Smooth muscle cell (in vitro differentiated cells): ENCODE results near the gene OPRL1. TPM values are rescaled to one million over a fixed set of nuclear protein-coding genes. Genes with fewer than 3 reads are reported as not detected.

ENCODE experiments used
- DNase-seq: peaks from one replicate; lab custom pipeline; 2025; ENCODE audit not compliant: unreplicated experiment; lab: John Stamatoyannopoulos, UW
- H2AFZ ChIP-seq: fragments of 200-600 bp; sonication (generic); 2 replicates; pipeline ENCODE4 v1.6.0; 2016; ENCODE audit warnings: antibody characterized with exemption, low read depth, mild to moderate bottlenecking
- H3F3A ChIP-seq: fragments of 200-600 bp; sonication (generic); 2 replicates; pipeline ENCODE4 v1.6.0; 2017; ENCODE audit warnings: antibody characterized with exemption, low read depth
- H3K27ac ChIP-seq: fragments of 200-600 bp; sonication (generic); 2 replicates; pipeline ENCODE4 v1.5.1; 2016; ENCODE audit warnings: low read depth, mild to moderate bottlenecking
- H3K27me3 ChIP-seq: fragments of 200-600 bp; sonication (generic); 2 replicates; pipeline ENCODE4 v1.6.1; 2016; ENCODE audit warnings: low read depth, mild to moderate bottlenecking
- H3K36me3 ChIP-seq: fragments of 200-600 bp; sonication (generic); 2 replicates; pipeline ENCODE4 v1.5.1; 2016; ENCODE audit warnings: low read depth
- H3K4me1 ChIP-seq: fragments of 200-600 bp; sonication (generic); 2 replicates; pipeline ENCODE4 v1.5.1; 2016; ENCODE audit warnings: low read depth
- H3K4me2 ChIP-seq: fragments of 200-600 bp; sonication (generic); 2 replicates; pipeline ENCODE4 v1.6.0; 2016; ENCODE audit warnings: mild to moderate bottlenecking
- H3K4me3 ChIP-seq: fragments of 200-600 bp; sonication (generic); 2 replicates; pipeline ENCODE4 v1.5.1; 2016; ENCODE audit warnings: mild to moderate bottlenecking
- H3K79me2 ChIP-seq: fragments of 200-600 bp; sonication (generic); 2 replicates; pipeline ENCODE4 v1.6.0; 2016; ENCODE audit warnings: low read depth, mild to moderate bottlenecking
- H3K9ac ChIP-seq: fragments of 200-600 bp; sonication (generic); 2 replicates; pipeline ENCODE4 v1.6.0; 2016; ENCODE audit warnings: low read depth
- H3K9me3 ChIP-seq: fragments of 200-600 bp; sonication (generic); replicated peaks from 2 replicates; pipeline ENCODE4 v1.5.1; 2016; ENCODE audit warnings: low read depth
- H4K20me1 ChIP-seq: fragments of 200-600 bp; sonication (generic); 2 replicates; pipeline ENCODE4 v1.6.0; 2016; ENCODE audit warnings: low read depth
- CTCF ChIP-seq: fragments of 200-600 bp; sonication (generic); IDR thresholded peaks from 2 replicates; pipeline ENCODE4 v1.5.1; 2017; ENCODE audit warnings: borderline replicate concordance, mild to moderate bottlenecking, antibody characterized with exemption; ENCODE audit not compliant: insufficient read depth, poor library complexity, severe bottlenecking
- WGBS: methylation state at CpG from one replicate; pipeline ENCODE4 v1.1.7; 2016; ENCODE audit warnings: low lambda C conversion rate; 5-methylcytosine and 5-hydroxymethylcytosine counted together
- polyA plus RNA-seq: library from polyadenylated mRNA; unstranded; fragments of >200 nt; fragmentation: Nextera tagmentation; extraction: Ambion mirVana; gene quantifications from 2 replicates; pipeline ENCODE4 v1.2.1, GENCODE V29; 2016
- total RNA-seq: library from RNA; depleted of rRNA; stranded (reverse); fragments of >200 nt; gene quantifications from 2 replicates; pipeline ENCODE4 v1.2.3, GENCODE V29; 2014

The OPRL1 gene
- total and polyA plus RNA-seq, 2 experiments from 2014 or later: 3.1 to 6.4 TPM

- no peak overlapping the region for H3K4me3 ChIP-seq
- H3K36me3 ChIP-seq: no peaks in the 10 kb centered on the region
- no peaks in the 10 kb centered on the region for H3K9me3 ChIP-seq
These were observed 4.3 kb upstream of the OPRL1 start for GRCh38 chr20:64075556-64075955.

GRCh38 chr20:64076061-64076997, 3.6 kb upstream of the OPRL1 start:
- Histone ChIP-seq H3K4me2 (no peak overlapping the region), H3K27ac (no peak overlapping the region), H3K9me3 (no peaks in the 10 kb centered on the region), H3K9ac (no peak overlapping the region), H3K4me1 (peaks cover 5% of the 10 kb centered on the region), H3K4me3 (no peak overlapping the region), H3K79me2 (no peaks in the 10 kb centered on the region), H3K36me3 (no peaks in the 10 kb centered on the region), H3F3A (no peaks in the 10 kb centered on the region), H3K27me3 (no peaks in the 10 kb centered on the region), H4K20me1 (no peaks in the 10 kb centered on the region), H2AFZ (no peak overlapping the region)
- 97% methylated on average over 20 of the region's 22 CpGs for WGBS
- no peak for DNase-seq
- no peak for TF ChIP-seq CTCF

More at GRCh38 chr20:64075556-64075955, 4.3 kb upstream of the OPRL1 start:
- Histone ChIP-seq H3K9ac (no peak overlapping the region), H3K27me3 (no peaks in the 10 kb centered on the region), H3K27ac (no peak overlapping the region), H3F3A (no peaks in the 10 kb centered on the region), H4K20me1 (no peaks in the 10 kb centered on the region), H3K4me1 (peaks cover 5% of the 10 kb centered on the region), H3K4me2 (no peak overlapping the region), H2AFZ (no peak overlapping the region), H3K79me2 (no peaks in the 10 kb centered on the region)
- TF ChIP-seq CTCF: no peak
- WGBS: 95% methylated on average over 12 of the region's 12 CpGs
- DNase-seq: no peak

GRCh38 chr20:64077094-64077493, 2.8 kb upstream of the OPRL1 start:
- WGBS: 96% methylated on average over 8 of the region's 8 CpGs
- Histone ChIP-seq H4K20me1 (no peaks in the 10 kb centered on the region), H3K27ac (no peak overlapping the region), H3K27me3 (no peaks in the 10 kb centered on the region), H3K4me3 (no peak overlapping the region), H3K4me1 (peaks cover 5% of the 10 kb centered on the region), H2AFZ (no peak overlapping the region), H3K79me2 (no peaks in the 10 kb centered on the region), H3K4me2 (no peak overlapping the region), H3K9me3 (no peaks in the 10 kb centered on the region), H3F3A (peaks cover 8% of the 10 kb centered on the region), H3K36me3 (no peaks in the 10 kb centered on the region), H3K9ac (no peak overlapping the region)
- DNase-seq: no peak
- no peak for TF ChIP-seq CTCF
